Gastroesophageal sphincter (tissue), 3 donors: ENCODE data around the gene PLAC1.

Experiments
- CTCF ChIP-seq, 4 experiments: fragments of 200-600 bp in 2 of 4; fragments of 450-650 bp in 2 of 4; sonication (generic) in 1 of 4; IDR thresholded peaks; one replicate each; pipeline ENCODE4 v1.5.1; 2017 to 2019; ENCODE audit warnings: antibody characterized with exemption in 4 of 4, mild to moderate bottlenecking in 2 of 4, moderate library complexity in 2 of 4
- EP300 ChIP-seq: sonication (generic); formaldehyde crosslinking; IDR thresholded peaks from one replicate; pipeline ENCODE4 v1.6.1; 2017; ENCODE audit warnings: antibody characterized with exemption, mild to moderate bottlenecking
- POLR2A ChIP-seq, 2 donors: fragments of 450-650 bp; IDR thresholded peaks; one replicate each; pipeline ENCODE4 v1.6.1; 2017; ENCODE audit warnings: antibody characterized with exemption in 2 of 2, mild to moderate bottlenecking in 2 of 2, moderate library complexity in 1 of 2
- POLR2AphosphoS5 ChIP-seq: sonication (generic); formaldehyde crosslinking; IDR thresholded peaks from one replicate; pipeline ENCODE4 v1.6.1; 2017; ENCODE audit warnings: antibody characterized with exemption

DNA sequence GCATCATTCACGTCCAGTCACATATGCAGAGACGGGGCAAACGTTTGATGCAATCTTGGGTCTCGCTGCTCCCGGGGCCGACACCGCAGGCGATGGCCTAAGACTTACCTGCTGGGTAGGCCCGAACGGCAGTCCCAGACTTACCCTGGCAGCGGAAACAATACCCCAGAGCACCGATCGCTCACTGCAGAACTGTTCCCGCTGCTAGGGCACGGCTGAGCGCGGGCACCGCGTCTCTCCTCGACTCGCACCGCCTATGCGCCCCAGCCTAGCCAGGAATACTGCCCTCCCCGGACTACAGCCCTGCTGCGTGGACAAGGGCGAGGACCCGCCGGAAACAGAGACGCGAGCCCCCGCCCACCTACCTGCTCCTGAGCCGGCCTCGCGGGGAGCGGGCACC is 112.1 kb downstream of the PLAC1 start:
- TF ChIP-seq POLR2A (IDR thresholded peaks at IDR 0.05) (no peak), POLR2AphosphoS5 (no peak), CTCF (IDR thresholded peaks at IDR 0.05) (no peak), EP300 (no peak)
